Transverse colon (tissue), 4 donors: ENCODE results near the gene BLNK. TPM values are rescaled to one million over a fixed set of nuclear protein-coding genes. Genes with fewer than 3 reads are reported as not detected.

Source experiments
- DNase-seq: peaks from one replicate; pipeline ENCODE4 v3.0.0-alpha.2; 2019
- H3K27ac ChIP-seq, 4 donors: fragments of 200-600 bp; sonication (generic); 2 replicates each; pipeline ENCODE4 v1.5.1; 2016 to 2018; ENCODE audit warnings: inconsistent platforms in 4 of 4
- H3K27me3 ChIP-seq: fragments of 200-600 bp; sonication (generic); 2 replicates; pipeline ENCODE4 v1.5.1; 2017; ENCODE audit warnings: inconsistent platforms
- H3K36me3 ChIP-seq, 4 donors: fragments of 200-600 bp; sonication (generic); 2 replicates each; pipeline ENCODE4 v1.5.1; 2017 to 2019; ENCODE audit warnings: inconsistent platforms in 4 of 4
- H3K4me1 ChIP-seq, 4 donors: fragments of 200-600 bp; sonication (generic); 2 replicates each; pipeline ENCODE4 v1.5.1; 2017 to 2020; ENCODE audit warnings: inconsistent platforms in 4 of 4
- H3K4me3 ChIP-seq, 4 donors: fragments of 200-600 bp; sonication (generic); 1 replicate in 1 of 4; 2 replicates in 3 of 4; pipeline versions ENCODE4 v1.5.1 to v1.6.1; 2017 to 2019; ENCODE audit warnings: inconsistent platforms in 4 of 4
- H3K9me3 ChIP-seq, 2 donors: fragments of 200-600 bp; sonication (generic); 2 replicates each; pipeline ENCODE4 v1.5.1; 2017 to 2019; ENCODE audit warnings: inconsistent platforms in 2 of 2
- EP300 ChIP-seq: sonication (generic); formaldehyde crosslinking; IDR thresholded peaks from one replicate; pipeline ENCODE4 v1.6.1; 2017; ENCODE audit warnings: antibody characterized with exemption, low read depth
- POLR2A ChIP-seq: fragments of 450-650 bp; IDR thresholded peaks from one replicate; pipeline ENCODE4 v1.6.1; 2016; ENCODE audit warnings: antibody characterized with exemption, mild to moderate bottlenecking, moderate library complexity
- POLR2AphosphoS5 ChIP-seq, 3 donors: sonication (generic); formaldehyde crosslinking; IDR thresholded peaks; one replicate each; pipeline ENCODE4 v1.6.1; 2016; ENCODE audit warnings: antibody characterized with exemption in 3 of 3
- WGBS, 2 donors: methylation state at CpG; one replicate each; pipeline ENCODE4 v1.1.5; 2018; ENCODE audit warnings: low coverage in 1 of 2; 5-methylcytosine and 5-hydroxymethylcytosine counted together
- in situ Hi-C, 4 donors: fragments of 200-750 bp; cut with MboI; loops; one replicate each; pipeline versions ENCODE4 v1.15.0 to v1.15.1; 2017; ENCODE audit warnings: low sequenced_read_pairs in 3 of 4, low pct_ligation_motif_present in 1 of 4, low pct_unique_long_range_greater_than_20kb in 1 of 4
- intact Hi-C: fragments of 100-400 bp; cut with DNase I; formaldehyde crosslinking; loops from one replicate; pipeline ENCODE4 v1.15.1; 2023; ENCODE audit warnings: low total_unique reads
- total RNA-seq, 4 donors: library from RNA; depleted of rRNA; stranded (reverse); fragments of >200 nt; gene quantifications; one replicate each; pipeline ENCODE4 v1.1.0, GENCODE V29; 2016
- TF ChIP-seq, protein P1 (sequence below), 5 experiments: fragments of 200-600 bp in 3 of 5; fragments of 450-650 bp in 2 of 5; sonication (generic) in 3 of 5; IDR thresholded peaks; 1 replicate in 2 of 5; 2 replicates in 3 of 5; pipeline ENCODE4 v1.5.1; 2016 to 2017; ENCODE audit warnings: antibody characterized with exemption in 5 of 5, inconsistent platforms in 3 of 5, mild to moderate bottlenecking in 2 of 5, moderate library complexity in 1 of 5

Gene BLNK
- 10 to 100 TPM in 2 of 4 donors, 1 to 10 TPM in 2; 5.6 to 21.8 (median 12.0) TPM for total RNA-seq

DNA sequence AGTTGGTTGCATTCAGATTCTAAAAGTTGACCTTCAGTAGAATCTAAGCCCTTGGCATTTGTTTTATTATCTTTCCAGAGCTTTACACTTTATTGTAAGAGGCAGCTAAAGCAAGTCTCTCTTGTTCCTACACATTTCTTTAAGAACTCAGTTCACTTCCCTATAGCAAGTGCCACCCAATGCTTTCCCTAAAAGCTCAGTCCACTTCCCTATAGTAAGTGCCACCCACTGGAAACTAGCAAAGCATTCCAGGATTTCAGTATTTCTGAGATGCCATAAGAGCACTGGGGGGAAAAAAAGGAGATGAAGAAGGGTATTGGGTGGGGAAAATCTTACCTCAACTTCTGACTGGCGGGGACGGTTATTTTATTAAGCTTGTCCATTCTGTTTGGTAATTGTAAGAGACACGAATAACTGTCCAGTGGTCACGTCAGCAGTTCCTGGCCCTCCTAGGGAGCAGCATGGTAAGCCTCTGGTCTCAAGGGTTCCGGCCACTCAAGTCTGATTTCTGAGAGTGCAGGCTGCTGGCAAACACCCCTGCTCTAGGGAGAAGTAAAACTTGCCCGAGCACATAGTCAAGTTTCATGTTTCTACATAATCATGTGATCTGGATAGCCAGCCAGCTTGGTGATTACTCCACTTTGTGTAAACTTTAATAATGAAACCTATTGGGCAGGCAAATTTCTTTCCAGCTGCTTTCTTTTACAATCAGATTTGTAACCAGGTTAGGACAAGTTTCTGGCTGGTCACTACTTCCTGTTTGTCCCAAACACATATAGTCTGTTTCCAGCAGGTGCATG lies at the start of gene BLNK:
Gene BLNK (minus strand): TSS at position 554 of the 800 bp plus-strand sequence. CDS start 171 bp downstream, at position 383.
- H3K4me1 ChIP-seq: peaks cover 9 to 79% (median 44%) of the 10 kb centered on the region in 4 donors
- intact Hi-C loops (no loop called here), in situ Hi-C loops (no loop called here)
- H3K27ac ChIP-seq: peak within 1 kb of the TSS; percentile 86 to 88 (median 86)
- DNase-seq: peak; percentile 86
- no peaks in the 10 kb centered on the region for H3K9me3 ChIP-seq
- no peaks in the 10 kb centered on the region for H3K36me3 ChIP-seq
- TF ChIP-seq POLR2AphosphoS5 (IDR thresholded peaks at IDR 0.05) (peak; percentile 80 to 90 (median 85)), EP300 (no peak), POLR2A (peak; percentile 83)
- TF ChIP-seq, protein P1, sequence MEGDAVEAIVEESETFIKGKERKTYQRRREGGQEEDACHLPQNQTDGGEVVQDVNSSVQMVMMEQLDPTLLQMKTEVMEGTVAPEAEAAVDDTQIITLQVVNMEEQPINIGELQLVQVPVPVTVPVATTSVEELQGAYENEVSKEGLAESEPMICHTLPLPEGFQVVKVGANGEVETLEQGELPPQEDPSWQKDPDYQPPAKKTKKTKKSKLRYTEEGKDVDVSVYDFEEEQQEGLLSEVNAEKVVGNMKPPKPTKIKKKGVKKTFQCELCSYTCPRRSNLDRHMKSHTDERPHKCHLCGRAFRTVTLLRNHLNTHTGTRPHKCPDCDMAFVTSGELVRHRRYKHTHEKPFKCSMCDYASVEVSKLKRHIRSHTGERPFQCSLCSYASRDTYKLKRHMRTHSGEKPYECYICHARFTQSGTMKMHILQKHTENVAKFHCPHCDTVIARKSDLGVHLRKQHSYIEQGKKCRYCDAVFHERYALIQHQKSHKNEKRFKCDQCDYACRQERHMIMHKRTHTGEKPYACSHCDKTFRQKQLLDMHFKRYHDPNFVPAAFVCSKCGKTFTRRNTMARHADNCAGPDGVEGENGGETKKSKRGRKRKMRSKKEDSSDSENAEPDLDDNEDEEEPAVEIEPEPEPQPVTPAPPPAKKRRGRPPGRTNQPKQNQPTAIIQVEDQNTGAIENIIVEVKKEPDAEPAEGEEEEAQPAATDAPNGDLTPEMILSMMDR (IDR thresholded peaks at IDR 0.05): no peak
- H3K4me3 ChIP-seq: peak within 1 kb of the TSS in 3 of 4 donors; percentile 13 to 45 (median 35)
- WGBS, 2 donors: 23% methylated on average over 6 of the region's 6 CpGs; no CpG with 5 or more reads in 1 of the 2 donors
- H3K27me3 ChIP-seq: no peaks in the 10 kb centered on the region

DNA sequence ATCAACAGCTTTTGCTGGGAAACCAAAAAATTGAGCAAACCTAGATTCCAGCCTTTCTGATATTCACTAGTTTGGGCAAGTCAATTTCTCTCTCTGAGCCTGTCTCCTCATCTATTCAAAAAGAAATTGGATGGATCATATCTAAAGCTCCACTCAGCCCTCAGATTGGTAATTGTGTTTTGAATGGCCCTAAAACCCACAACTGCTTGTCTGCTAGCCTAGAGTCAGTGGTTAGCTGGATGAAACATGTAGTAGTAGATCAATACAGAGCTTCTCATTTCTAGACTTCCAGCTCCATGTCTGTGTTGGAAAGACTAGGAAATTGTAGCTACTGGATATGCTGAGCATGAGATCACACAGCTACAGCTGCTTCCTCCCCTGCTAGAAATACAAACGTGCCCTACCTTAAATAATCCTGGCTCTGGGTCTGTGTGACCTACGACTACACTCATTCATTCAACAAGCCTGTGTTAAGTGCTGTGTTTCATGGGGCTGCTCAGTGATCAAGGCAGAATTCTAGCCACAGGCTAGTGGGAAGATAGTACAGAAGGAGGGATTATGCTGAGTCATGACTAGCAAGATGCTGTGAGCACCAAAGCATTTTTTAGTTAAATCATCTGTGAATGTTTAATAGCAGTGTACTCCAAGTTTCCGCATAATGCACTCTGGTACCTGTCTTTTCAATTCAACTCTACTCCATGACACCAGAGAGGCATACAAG lies 48.5 kb upstream of the BLNK start:
- 35% methylated on average over 3 of the region's 3 CpGs; no CpG with 5 or more reads in 1 of the 2 donors for WGBS, 2 donors
- intact Hi-C loops (no loop called here), in situ Hi-C loops (loop anchor here in 3 of 4 donors (25.0 kb wide), 1 partner anchor 308 kb away; no protein-coding TSS in a partner anchor)
- Histone ChIP-seq H3K27me3 (no peaks in the 10 kb centered on the region), H3K36me3 (no peaks in the 10 kb centered on the region), H3K4me1 (no peaks in the 10 kb centered on the region), H3K27ac (no peak overlapping the region), H3K4me3 (no peak overlapping the region), H3K9me3 (no peaks in the 10 kb centered on the region)
- no peak for DNase-seq
- TF ChIP-seq, protein P1 (IDR thresholded peaks at IDR 0.05): no peak

- no peak for DNase-seq
- in situ Hi-C loops: loop anchor here in 3 of 4 donors (25.0 kb wide), 1 partner anchor 305 kb away; no protein-coding TSS in a partner anchor
- H3K36me3 ChIP-seq: no peaks in the 10 kb centered on the region
- no peaks in the 10 kb centered on the region for H3K4me1 ChIP-seq
- H3K27ac ChIP-seq: no peak overlapping the region
- intact Hi-C loops: no loop called here
- TF ChIP-seq, protein P1 (IDR thresholded peaks at IDR 0.05): no peak
- TF ChIP-seq POLR2A (no peak), POLR2AphosphoS5 (IDR thresholded peaks at IDR 0.05) (no peak), EP300 (no peak)
- no peaks in the 10 kb centered on the region for H3K9me3 ChIP-seq
- 78 to 88% methylated on average over 3 to 4 of the region's 4 CpGs for WGBS, 2 donors
- H3K4me3 ChIP-seq: no peak overlapping the region
- H3K27me3 ChIP-seq: no peaks in the 10 kb centered on the region
These were observed 45.9 kb upstream of the BLNK start for GRCh38 chr10:96317067-96317833.
